BJ (cell line): ENCODE data around the gene HS2ST1. TPM values are rescaled to one million over a fixed set of nuclear protein-coding genes. Genes with fewer than 3 reads are reported as not detected.
"Not testable (repeated sequence)": the region's sequence is repeated elsewhere in the genome, so short reads cannot be mapped to it uniquely, and the experiment has no call there.

Experiments used
- CTCF ChIA-PET: fragments of 350-600 bp; formaldehyde crosslinking; extraction: SDS; loops from one replicate; lab custom pipeline; 2021; ENCODE audit warnings: antibody characterized with exemption, inconsistent platforms; lab: Yijun Ruan, JAX
- POLR2A ChIA-PET: fragments of 300-600 bp; sonication (Branson Sonifier 250); formaldehyde crosslinking; extraction: SDS; loops from one replicate; lab custom pipeline; 2021; ENCODE audit warnings: antibody characterized with exemption; lab: Charles Lee
- DNase-seq: peaks from one replicate; pipeline ENCODE4 v3.0.0-alpha.2; 2011; ENCODE audit warnings: low read depth
- H3K27me3 ChIP-seq: 2 replicates; pipeline ENCODE4 v1.6.0; 2011; ENCODE audit warnings: low read length; ENCODE audit not compliant: control insufficient read depth, insufficient read depth
- H3K36me3 ChIP-seq: 2 replicates; pipeline ENCODE4 v1.5.1; 2011; ENCODE audit warnings: low read length; ENCODE audit not compliant: control insufficient read depth, insufficient read depth
- H3K4me3 ChIP-seq: 2 replicates; pipeline ENCODE4 v1.5.1; 2011; ENCODE audit warnings: low read depth, mild to moderate bottlenecking, control low read depth, low read length
- CTCF ChIP-seq: IDR thresholded peaks from 2 replicates; pipeline ENCODE4 v1.5.1; 2011; ENCODE audit warnings: low read depth, mild to moderate bottlenecking, control low read depth, inconsistent platforms, low read length, moderate library complexity; ENCODE audit not compliant: insufficient read depth
- polyA plus RNA-seq: library from polyadenylated mRNA; depleted of rRNA; stranded (reverse); fragments of >200 nt; gene quantifications from 2 replicates; pipeline ENCODE4 v1.2.3, GENCODE V29; 2011

The HS2ST1 gene
- polyA plus RNA-seq, 1 experiment: 5.3 TPM

DNA sequence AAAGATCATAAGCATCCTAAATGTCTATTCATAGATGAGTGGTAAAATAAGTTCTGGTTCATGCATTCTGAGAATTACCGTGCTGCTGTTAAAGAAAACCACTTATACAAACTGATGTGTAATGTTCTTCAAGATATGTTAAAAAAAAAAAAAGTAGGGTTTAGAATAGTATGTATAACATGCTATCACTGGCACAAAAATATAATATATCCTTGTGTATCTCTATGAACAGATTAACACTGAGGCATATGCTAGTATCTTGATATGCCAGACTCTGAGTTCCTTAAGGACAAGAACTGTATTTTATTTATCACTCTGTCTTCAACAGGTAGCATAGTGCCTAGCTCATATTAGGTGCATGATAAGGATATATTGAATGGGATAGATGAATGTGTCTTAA is 108.9 kb downstream of the HS2ST1 start:
- ChIA-PET CTCF (interaction anchor here (0.5 to 0.6 kb wide), 2 partner anchors 8 to 256 kb away, joined by 3 read pairs; no protein-coding TSS in a partner anchor), POLR2A (no interaction called here)
- no peaks in the 10 kb centered on the region for H3K36me3 ChIP-seq
- DNase-seq: no peak
- H3K4me3 ChIP-seq: no peak overlapping the region
- no peaks in the 10 kb centered on the region; the same call in 1 of the 2 replicates for H3K27me3 ChIP-seq
- no peak for TF ChIP-seq CTCF

DNA sequence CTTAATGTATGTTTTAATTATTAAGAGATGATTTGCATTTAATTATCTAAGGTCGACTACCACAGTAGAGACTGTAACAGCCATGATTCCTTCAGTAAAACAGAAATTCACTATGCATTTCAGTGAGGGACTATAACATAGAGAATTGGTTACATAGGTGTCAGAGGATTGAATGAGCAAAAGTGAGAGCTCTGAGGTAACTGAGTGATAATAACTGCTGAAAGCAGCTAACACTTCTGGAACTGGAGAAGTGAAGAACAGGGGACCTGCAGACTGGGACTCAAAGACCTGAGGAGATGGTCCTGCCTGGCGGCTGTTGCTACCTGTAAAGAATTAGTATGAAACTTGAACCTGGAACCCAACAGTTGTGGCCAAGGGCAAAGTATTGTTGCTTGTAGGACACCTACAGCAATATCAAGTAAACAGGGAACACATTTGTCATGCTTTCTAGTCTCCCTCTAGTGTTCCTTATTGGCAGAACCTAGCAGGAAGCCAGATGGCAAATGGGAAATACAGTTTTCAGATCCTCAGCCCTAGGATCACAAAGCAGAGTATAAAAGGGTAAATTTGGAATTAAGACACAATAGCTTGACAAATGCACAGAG is 110.6 kb downstream of the HS2ST1 start:
- peak; percentile 62 for TF ChIP-seq CTCF
- Histone ChIP-seq H3K4me3 (no peak overlapping the region), H3K27me3 (no peaks in the 10 kb centered on the region), H3K36me3 (no peaks in the 10 kb centered on the region)
- no peak for DNase-seq
- ChIA-PET POLR2A (no interaction called here), CTCF (interaction anchor here (0.9 to 1.0 kb wide), 2 partner anchors 13 to 49 kb away, joined by 3 to 4 read pairs; no protein-coding TSS in a partner anchor)

DNA sequence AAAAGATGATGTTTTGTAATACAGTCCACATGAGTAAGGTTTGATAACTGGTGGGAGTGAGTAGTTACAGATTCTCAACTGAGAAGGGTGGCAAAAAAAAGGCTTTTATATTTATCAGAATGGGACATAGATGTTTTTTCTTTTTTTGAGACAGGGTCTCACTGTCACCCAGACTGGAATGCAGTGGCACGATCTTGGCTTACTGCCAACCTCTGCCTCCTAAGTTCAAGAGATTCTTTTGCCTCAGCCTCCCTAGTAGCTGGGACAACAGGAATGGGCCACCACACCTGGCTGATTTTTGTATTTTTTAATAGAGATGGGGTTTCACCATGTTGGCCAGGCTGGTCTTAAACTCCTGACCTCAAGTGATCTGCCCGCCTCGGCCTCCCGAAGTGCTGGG is 113.1 kb downstream of the HS2ST1 start:
- CTCF ChIA-PET, DNase-seq, H3K36me3 ChIP-seq, POLR2A ChIA-PET, H3K4me3 ChIP-seq, H3K27me3 ChIP-seq: not testable (repeated sequence)

DNA sequence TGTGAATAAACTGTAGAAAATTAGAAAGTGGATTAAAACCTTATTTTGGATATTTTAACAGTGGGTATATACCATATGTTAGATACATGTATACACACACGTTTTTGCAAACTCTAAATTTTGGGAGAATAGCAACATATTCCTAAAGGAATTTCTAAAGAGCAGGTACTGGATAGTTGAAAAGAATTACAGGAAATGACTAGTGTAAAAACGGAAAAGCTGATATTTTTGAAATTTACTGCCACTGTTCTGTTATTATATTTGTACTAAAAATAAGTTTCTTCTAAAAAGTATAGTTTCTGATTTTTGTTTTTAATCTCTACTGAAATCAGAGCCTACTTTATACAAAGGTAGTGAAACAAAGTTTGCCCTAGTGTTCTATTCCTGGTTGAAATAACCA is 114.1 kb downstream of the HS2ST1 start:
- H3K36me3 ChIP-seq: no peaks in the 10 kb centered on the region
- no peak overlapping the region for H3K4me3 ChIP-seq
- no peak for TF ChIP-seq CTCF
- no peaks in the 10 kb centered on the region for H3K27me3 ChIP-seq
- DNase-seq: no peak
- CTCF ChIA-PET: no interaction called here
- POLR2A ChIA-PET: no interaction called here

DNA sequence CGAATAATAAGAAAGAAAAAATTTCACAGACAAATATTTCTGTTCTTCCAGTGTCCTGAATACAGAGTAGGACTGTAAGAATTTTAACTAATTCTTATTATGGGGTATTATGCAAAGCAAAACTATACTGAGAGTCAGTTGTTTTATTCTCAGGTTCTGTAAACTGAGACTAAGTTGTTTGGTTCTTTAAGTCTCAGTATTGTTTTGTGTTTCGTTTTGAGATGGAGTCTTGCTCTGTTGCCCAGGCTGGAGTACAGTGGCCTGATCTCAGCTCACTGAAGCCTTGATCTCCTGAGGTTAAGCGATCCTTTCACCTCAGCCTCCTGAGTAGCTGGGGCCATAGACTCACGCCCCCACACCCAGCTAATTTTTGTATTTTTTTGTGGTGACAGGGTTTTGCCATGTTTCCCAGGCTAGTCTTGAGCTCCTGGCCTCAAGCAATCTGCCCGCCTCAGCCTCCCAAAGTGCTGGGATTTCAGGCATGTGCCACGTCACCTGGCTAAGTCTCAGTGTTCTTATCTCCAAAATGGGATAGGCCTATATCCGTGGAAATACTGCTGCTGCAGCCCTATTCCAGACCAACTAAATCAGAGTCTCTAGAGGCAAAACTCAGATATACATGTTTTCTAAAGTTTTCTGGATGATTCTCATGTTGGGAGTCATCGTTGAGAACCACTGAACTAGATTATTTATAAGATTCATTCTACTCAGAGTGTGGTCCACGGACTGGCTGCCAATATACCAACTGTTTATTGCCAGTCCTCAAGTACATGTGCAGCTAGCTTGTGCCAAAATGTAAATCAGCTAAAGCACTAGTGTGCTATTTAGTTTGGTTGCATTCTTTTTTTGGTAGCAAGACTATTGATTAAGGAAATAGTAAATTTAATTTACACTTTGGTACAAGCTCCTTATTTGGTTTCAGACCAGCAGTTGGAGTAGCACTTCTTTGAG is 116.6 kb downstream of the HS2ST1 start:
- Histone ChIP-seq H3K27me3 (no peaks in the 10 kb centered on the region), H3K36me3 (no peaks in the 10 kb centered on the region), H3K4me3 (no peak overlapping the region)
- no peak for DNase-seq
- TF ChIP-seq CTCF: no peak
- CTCF ChIA-PET: no interaction called here
- POLR2A ChIA-PET: no interaction called here
